Ishikawa (cell line): ENCODE data around the gene NPBWR2.

Experiments
- CEBPB ChIP-seq: IDR thresholded peaks from 2 replicates; pipeline ENCODE4 v1.6.1; 2012
- CREB1 ChIP-seq: IDR thresholded peaks from 2 replicates; pipeline ENCODE4 v1.6.1; 2012; ENCODE audit warnings: low read depth
- EGR1 ChIP-seq: IDR thresholded peaks from 2 replicates; pipeline ENCODE4 v1.6.1; 2012
- EP300 ChIP-seq: IDR thresholded peaks from 2 replicates; pipeline ENCODE4 v1.6.1; 2012; ENCODE audit warnings: borderline replicate concordance
- FOXM1 ChIP-seq: IDR thresholded peaks from 2 replicates; pipeline ENCODE4 v1.6.1; 2012; ENCODE audit warnings: low read depth, borderline replicate concordance
- NFIC ChIP-seq: IDR thresholded peaks from 2 replicates; pipeline ENCODE4 v1.6.1; 2012
- RAD21 ChIP-seq: IDR thresholded peaks from 2 replicates; pipeline ENCODE4 v1.6.1; 2012; ENCODE audit warnings: low read depth
- TAF1 ChIP-seq: IDR thresholded peaks from 2 replicates; pipeline ENCODE4 v1.6.1; 2012; ENCODE audit warnings: low read depth, mild to moderate bottlenecking
- TCF12 ChIP-seq: IDR thresholded peaks from 2 replicates; pipeline ENCODE4 v1.6.1; 2012; ENCODE audit warnings: low read depth
- TEAD4 ChIP-seq: IDR thresholded peaks from 2 replicates; pipeline ENCODE4 v1.6.1; 2012
- YY1 ChIP-seq: IDR thresholded peaks from 2 replicates; pipeline ENCODE4 v1.6.1; 2012; ENCODE audit warnings: low read depth
- ZBTB7A ChIP-seq: IDR thresholded peaks from 2 replicates; pipeline ENCODE4 v1.6.1; 2012; ENCODE audit warnings: low read depth
- TF ChIP-seq, protein P1 (sequence below): IDR thresholded peaks from 2 replicates; pipeline ENCODE4 v1.6.1; 2012; ENCODE audit warnings: low read depth, mild to moderate bottlenecking
- TF ChIP-seq, protein P2 (sequence below): IDR thresholded peaks from 2 replicates; pipeline ENCODE4 v1.6.1; 2012
- TF ChIP-seq, protein P3 (sequence below): IDR thresholded peaks from 2 replicates; pipeline ENCODE4 v1.6.1; 2012

NPBWR2 gene

DNA sequence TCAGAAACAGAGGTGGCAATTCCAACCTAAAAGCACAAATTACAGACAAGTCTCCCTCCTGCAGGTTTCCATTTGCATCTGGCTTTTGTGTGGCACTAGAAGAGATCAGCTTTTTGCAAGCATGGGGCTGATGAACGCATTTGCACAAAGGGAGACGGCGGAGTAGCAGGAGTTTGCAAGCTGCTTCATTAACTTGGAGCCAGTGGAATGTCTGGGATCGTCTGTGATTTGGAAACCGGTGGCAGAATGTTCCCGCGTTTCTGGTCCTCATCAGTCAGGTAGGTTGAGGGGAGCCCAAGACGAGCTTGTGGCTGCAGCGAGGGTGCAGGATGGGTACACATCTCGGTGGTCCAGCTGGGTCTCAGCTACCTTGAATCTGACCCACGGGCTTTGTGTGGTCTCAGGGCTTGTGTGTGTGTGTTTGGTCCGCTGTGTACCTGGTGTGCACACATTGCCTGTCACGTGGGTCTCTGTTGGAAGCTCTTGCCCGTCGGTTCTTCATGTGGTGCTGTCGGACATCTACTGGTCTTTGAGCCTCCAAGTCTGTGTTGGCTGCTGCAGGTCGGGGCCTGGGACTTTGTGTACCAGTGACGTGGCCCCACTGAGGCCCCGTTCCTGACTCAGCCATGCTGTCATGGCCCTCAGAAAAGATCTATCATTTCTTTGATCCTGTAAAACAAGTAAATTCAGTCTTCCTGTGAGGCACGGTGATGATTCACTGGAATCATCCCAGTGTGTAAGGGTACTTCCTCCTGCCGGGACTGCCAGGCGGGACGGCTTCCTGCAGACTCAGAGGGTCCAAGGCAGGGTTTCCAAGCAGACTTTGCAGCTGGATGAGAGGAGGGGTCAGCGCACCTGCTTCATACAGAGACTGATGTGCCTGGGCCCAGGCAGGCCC lies 44.5 kb upstream of the NPBWR2 start:
- TF ChIP-seq ZBTB7A: no peak
- no peak for TF ChIP-seq TEAD4
- no peak for TF ChIP-seq RAD21
- no peak for TF ChIP-seq EP300
- TF ChIP-seq CREB1: no peak
- no peak for TF ChIP-seq CEBPB
- no peak for TF ChIP-seq NFIC
- TF ChIP-seq TAF1: no peak
- TF ChIP-seq, protein P1, sequence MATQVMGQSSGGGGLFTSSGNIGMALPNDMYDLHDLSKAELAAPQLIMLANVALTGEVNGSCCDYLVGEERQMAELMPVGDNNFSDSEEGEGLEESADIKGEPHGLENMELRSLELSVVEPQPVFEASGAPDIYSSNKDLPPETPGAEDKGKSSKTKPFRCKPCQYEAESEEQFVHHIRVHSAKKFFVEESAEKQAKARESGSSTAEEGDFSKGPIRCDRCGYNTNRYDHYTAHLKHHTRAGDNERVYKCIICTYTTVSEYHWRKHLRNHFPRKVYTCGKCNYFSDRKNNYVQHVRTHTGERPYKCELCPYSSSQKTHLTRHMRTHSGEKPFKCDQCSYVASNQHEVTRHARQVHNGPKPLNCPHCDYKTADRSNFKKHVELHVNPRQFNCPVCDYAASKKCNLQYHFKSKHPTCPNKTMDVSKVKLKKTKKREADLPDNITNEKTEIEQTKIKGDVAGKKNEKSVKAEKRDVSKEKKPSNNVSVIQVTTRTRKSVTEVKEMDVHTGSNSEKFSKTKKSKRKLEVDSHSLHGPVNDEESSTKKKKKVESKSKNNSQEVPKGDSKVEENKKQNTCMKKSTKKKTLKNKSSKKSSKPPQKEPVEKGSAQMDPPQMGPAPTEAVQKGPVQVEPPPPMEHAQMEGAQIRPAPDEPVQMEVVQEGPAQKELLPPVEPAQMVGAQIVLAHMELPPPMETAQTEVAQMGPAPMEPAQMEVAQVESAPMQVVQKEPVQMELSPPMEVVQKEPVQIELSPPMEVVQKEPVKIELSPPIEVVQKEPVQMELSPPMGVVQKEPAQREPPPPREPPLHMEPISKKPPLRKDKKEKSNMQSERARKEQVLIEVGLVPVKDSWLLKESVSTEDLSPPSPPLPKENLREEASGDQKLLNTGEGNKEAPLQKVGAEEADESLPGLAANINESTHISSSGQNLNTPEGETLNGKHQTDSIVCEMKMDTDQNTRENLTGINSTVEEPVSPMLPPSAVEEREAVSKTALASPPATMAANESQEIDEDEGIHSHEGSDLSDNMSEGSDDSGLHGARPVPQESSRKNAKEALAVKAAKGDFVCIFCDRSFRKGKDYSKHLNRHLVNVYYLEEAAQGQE: no peak
- TF ChIP-seq, protein P2, sequence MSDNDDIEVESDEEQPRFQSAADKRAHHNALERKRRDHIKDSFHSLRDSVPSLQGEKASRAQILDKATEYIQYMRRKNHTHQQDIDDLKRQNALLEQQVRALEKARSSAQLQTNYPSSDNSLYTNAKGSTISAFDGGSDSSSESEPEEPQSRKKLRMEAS: no peak
- TF ChIP-seq, protein P3, sequence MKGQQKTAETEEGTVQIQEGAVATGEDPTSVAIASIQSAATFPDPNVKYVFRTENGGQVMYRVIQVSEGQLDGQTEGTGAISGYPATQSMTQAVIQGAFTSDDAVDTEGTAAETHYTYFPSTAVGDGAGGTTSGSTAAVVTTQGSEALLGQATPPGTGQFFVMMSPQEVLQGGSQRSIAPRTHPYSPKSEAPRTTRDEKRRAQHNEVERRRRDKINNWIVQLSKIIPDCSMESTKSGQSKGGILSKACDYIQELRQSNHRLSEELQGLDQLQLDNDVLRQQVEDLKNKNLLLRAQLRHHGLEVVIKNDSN: no peak
- no peak for TF ChIP-seq TCF12
- no peak for TF ChIP-seq FOXM1
- no peak for TF ChIP-seq YY1
- TF ChIP-seq EGR1: no peak

DNA sequence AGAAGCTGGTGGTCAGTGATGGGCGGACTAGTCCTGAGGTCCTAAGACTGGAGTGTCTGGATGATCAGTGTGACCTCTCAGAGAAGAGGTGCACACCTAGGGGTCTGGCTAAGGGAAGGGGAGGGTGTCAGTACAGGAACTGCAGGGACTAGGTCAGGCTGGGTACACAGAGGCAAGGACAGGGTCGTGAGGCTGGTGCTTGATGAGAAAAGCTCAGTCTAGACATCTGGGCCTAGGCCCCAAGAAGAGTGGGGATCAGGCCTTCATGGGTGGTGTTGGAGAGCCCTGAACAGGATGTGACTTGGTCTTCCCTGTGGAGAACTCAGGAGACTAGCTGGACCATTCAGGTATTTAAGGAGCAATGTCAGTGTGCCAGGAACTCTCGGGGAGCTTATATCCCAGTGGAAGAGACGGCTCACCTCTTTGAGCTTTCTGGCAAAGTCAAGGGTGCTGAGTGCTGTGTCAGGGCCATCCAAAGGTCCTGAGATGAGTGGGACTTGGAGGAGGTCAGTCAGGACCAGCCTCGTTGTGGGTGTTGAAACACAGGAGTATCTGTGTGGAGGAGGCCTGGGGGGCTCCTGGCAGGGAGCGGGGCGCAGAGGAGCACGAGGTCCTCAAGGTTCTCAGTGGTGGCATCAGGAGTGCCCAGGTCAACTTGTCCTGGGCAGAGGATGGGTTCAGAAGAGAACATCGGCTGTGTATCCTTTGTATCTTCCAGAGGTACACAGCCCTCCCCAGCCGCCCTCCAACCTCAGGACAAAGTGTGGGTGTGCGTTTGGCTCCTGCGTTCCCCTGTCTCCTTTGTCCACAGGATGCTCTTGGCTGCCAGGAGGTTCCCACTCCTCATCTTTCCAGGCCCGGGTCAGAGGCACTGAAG lies 43.6 kb upstream of the NPBWR2 start:
- TF ChIP-seq, protein P1: no peak
- TF ChIP-seq YY1: no peak
- no peak for TF ChIP-seq TAF1
- TF ChIP-seq EP300: no peak
- no peak for TF ChIP-seq TCF12
- no peak for TF ChIP-seq FOXM1
- no peak for TF ChIP-seq RAD21
- no peak for TF ChIP-seq TEAD4
- TF ChIP-seq, protein P3: no peak
- no peak for TF ChIP-seq ZBTB7A
- TF ChIP-seq, protein P2: no peak
- TF ChIP-seq EGR1: no peak
- TF ChIP-seq CREB1: no peak

DNA sequence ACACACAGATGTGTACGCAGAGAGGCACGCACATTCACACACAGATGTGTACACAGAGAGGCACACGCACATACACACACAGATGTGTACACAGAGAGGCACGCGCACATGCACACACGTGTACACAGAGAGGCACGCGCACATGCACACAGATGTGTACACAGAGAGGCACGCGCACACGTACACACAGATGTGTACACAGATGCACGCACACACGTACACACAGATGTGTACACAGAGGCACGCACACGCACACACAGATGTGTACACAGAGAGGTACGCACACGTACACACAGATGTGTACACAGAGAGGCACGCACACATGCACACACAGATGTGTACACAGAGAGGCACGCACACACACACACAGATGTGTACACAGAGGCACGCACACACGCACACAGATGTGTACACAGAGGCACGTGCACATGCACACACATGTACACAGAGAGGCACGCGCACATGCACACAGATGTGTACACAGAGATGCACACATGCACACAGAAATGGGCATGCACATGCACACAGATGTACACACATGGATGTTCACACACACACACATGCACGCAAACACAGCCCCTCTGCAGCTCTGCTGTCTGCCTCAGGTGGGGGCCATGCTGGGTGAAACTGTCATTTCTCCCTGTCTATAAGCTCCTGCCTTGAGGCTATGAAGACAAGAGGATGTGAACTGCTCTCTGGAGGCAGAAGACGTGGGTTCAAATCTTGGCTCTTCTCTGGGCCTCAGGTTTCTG lies 42.6 kb upstream of the NPBWR2 start:
- TF ChIP-seq, protein P3: no peak
- no peak for TF ChIP-seq NFIC
- no peak for TF ChIP-seq CREB1
- no peak for TF ChIP-seq TAF1
- TF ChIP-seq, protein P2: no peak
- TF ChIP-seq TCF12: no peak
- no peak for TF ChIP-seq RAD21

DNA sequence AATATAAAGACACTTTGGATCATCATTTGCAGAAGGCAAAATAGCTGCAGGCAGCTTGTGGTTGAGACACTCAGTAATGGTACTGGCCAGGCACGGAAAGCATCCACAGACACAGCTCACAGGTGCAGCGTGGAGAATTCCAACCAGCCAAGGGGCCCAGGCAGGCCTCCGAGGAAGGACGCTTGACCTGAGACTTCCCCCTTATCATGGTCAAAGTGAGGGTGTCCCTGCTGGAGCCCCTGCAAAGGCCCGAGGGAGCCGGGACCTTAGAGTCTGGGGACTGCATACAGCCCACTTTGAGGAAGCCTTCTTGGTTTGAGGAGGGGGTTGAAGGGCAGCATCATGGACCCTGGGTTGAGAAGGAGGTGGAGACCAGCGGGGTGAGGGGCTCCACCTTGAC lies 41.8 kb upstream of the NPBWR2 start:
- TF ChIP-seq FOXM1 (no peak), EGR1 (no peak), YY1 (no peak), CEBPB (no peak), ZBTB7A (no peak), CREB1 (no peak)
- TF ChIP-seq, protein P1: no peak
- TF ChIP-seq, protein P2: no peak
